Measurements from ENCODE around the gene FAM20B. TPM values are rescaled to one million over a fixed set of nuclear protein-coding genes. Genes with fewer than 3 reads are reported as not detected.

Gene FAM20B
- total and polyA plus RNA-seq, 8 donors: 5.4 to 24.6 (median 16.0) TPM

- no peak for ATAC-seq
- Histone ChIP-seq H3K27ac (no peak overlapping the region), H3K27me3 (no peaks in the 10 kb centered on the region), H3K36me3 (no peaks in the 10 kb centered on the region), H3K9me3 (no peaks in the 10 kb centered on the region), H3K4me1 (no peaks in the 10 kb centered on the region), H3K4me3 (no peak overlapping the region)
- DNase-seq: no peak
- 96 to 97% methylated on average over 8 of the region's 8 CpGs for WGBS, 2 donors
- FAIRE-seq: no peak
- TF ChIP-seq CTCF (IDR thresholded peaks at IDR 0.05): no peak
- intact Hi-C loops (cut with DNase I): no loop called here
These were observed 16.4 kb downstream of the FAM20B start for GRCh38 chr1:179042087-179042486.

GRCh38 chr1:179042700-179043099 lies 17.0 kb downstream of the FAM20B start:
- H3K27ac ChIP-seq: no peak overlapping the region
- no peak for DNase-seq
- H3K9me3 ChIP-seq: no peaks in the 10 kb centered on the region
- intact Hi-C loops (cut with DNase I): no loop called here
- no peaks in the 10 kb centered on the region for H3K27me3 ChIP-seq
- H3K36me3 ChIP-seq: no peaks in the 10 kb centered on the region
- no peak for FAIRE-seq
- ATAC-seq: no peak
- no peak for TF ChIP-seq CTCF (IDR thresholded peaks at IDR 0.05)
- WGBS, 2 donors: 97 to 100% methylated on average over 5 of the region's 5 CpGs
- H3K4me3 ChIP-seq: no peak overlapping the region
- no peaks in the 10 kb centered on the region for H3K4me1 ChIP-seq

- intact Hi-C loops (cut with DNase I): no loop called here
- Histone ChIP-seq H3K36me3 (no peaks in the 10 kb centered on the region), H3K4me3 (no peak overlapping the region), H3K9me3 (no peaks in the 10 kb centered on the region), H3K27me3 (no peaks in the 10 kb centered on the region), H3K4me1 (no peaks in the 10 kb centered on the region), H3K27ac (no peak overlapping the region)
- ATAC-seq (no peak), DNase-seq (no peak), FAIRE-seq (no peak)
- TF ChIP-seq CTCF (IDR thresholded peaks at IDR 0.05): no peak
- 90% methylated on average over 4 of the region's 4 CpGs for WGBS, 2 donors
These were observed 17.6 kb downstream of the FAM20B start for GRCh38 chr1:179043266-179043665.

- H3K27ac ChIP-seq: no peak overlapping the region
- FAIRE-seq: no peak
- no peak for DNase-seq
- H3K4me3 ChIP-seq: no peak overlapping the region
- no peak for TF ChIP-seq CTCF (IDR thresholded peaks at IDR 0.05)
- H3K4me1 ChIP-seq: no peaks in the 10 kb centered on the region
- ATAC-seq: no peak
- H3K27me3 ChIP-seq: no peaks in the 10 kb centered on the region
- intact Hi-C loops (cut with DNase I): no loop called here
- H3K36me3 ChIP-seq: no peaks in the 10 kb centered on the region
- H3K9me3 ChIP-seq: no peaks in the 10 kb centered on the region
- 94 to 96% methylated on average over 5 of the region's 5 CpGs for WGBS, 2 donors
These were observed 18.2 kb downstream of the FAM20B start for GRCh38 chr1:179043907-179044306.

- intact Hi-C loops (cut with DNase I): no loop called here
- FAIRE-seq (no peak), DNase-seq (no peak), ATAC-seq (peak in 1 of 4 donors; percentile 32)
- H3K4me3 ChIP-seq: no peak overlapping the region
- TF ChIP-seq CTCF (IDR thresholded peaks at IDR 0.05): no peak
- no peak overlapping the region for H3K27ac ChIP-seq
- no peaks in the 10 kb centered on the region for H3K27me3 ChIP-seq
- WGBS, 2 donors: 94% methylated on average over 14 of the region's 14 CpGs
- H3K36me3 ChIP-seq: no peaks in the 10 kb centered on the region
- no peaks in the 10 kb centered on the region for H3K4me1 ChIP-seq
- no peaks in the 10 kb centered on the region for H3K9me3 ChIP-seq
These were observed 21.3 kb downstream of the FAM20B start for GRCh38 chr1:179046808-179047635.

Data from pancreas (tissue), 10 donors.